CD1c-positive myeloid dendritic cell (primary cell): Measurements from ENCODE around the gene CPS1.

ENCODE experiments used
- DNase-seq: peaks from one replicate; pipeline ENCODE4 v3.0.0-alpha.2; 2016; ENCODE audit errors: extremely low spot score

CPS1 gene

DNA sequence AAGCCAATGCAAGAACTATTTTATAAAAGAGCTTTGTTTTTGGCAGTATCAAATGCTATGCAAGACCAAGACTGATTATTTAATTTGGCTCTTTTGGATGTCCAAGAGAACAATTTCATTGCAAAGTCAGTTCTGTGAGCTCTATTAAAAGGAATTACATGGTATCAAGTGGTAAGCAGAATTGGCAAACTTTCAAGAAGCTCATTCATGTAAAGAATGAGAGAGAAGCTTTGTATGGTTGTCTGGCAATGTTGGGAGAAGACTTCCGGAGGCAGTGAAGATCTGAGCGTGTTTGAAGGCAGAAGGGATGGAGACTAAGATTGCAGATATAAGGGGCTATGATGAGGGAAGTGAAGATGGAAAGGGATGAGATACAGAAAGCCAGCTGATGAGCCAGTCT is 49.6 kb downstream of the CPS1 start:
- no peak for DNase-seq

DNA sequence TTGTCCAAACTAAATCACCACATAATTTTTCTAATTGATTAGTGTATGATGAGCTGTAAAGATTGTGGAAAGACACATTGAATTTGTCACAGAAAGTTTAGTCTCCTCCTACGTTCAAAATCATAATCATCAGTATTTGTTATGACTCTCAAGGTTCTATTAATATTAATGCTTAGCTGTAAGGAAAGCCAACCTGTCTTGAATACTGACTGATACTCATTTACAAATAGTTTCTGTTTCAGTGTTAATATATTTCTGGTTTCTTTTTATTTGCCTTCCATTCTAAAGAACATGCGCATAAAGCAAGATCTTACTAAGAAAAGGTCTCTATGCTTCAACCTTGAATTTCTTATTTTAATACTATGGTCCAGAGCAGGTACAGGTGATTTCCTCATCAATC is 55.1 kb downstream of the CPS1 start:
- no peak for DNase-seq

GRCh38 chr2:210616074-210616473 is 59.7 kb downstream of the CPS1 start:
- no peak for DNase-seq

- no peak for DNase-seq
These were observed 60.9 kb downstream of the CPS1 start for GRCh38 chr2:210617318-210617717.

GRCh38 chr2:210617732-210618330 is 61.4 kb downstream of the CPS1 start:
- no peak for DNase-seq

DNA sequence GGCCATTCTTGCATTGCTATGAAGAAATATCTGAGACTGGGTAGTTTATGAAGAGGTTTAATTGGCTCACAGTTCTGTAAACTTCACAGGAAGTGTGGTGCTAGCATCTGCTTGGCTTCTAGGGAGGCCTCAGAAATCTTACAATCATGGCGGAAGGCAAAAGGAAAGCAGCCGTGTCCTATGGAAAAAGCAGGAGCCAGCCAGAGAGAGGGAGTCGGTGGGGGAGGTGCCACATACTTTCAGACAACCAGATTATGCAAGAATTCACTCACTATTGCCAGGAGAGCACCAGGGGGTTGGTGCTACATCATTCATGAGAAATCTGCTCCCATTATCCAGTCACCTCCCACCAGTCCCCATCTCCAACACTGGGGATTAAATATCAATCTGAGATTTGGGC is 64.1 kb downstream of the CPS1 start:
- no peak for DNase-seq

- DNase-seq, result no peak
These were observed 67.1 kb downstream of the CPS1 start for GRCh38 chr2:210623506-210623905.

- no peak for DNase-seq
These were observed 70.5 kb downstream of the CPS1 start for GRCh38 chr2:210626849-210627248.

GRCh38 chr2:210630873-210631560 is 74.6 kb downstream of the CPS1 start:
- no peak for DNase-seq

GRCh38 chr2:210633699-210634098 is 77.3 kb downstream of the CPS1 start:
- no peak for DNase-seq

DNA sequence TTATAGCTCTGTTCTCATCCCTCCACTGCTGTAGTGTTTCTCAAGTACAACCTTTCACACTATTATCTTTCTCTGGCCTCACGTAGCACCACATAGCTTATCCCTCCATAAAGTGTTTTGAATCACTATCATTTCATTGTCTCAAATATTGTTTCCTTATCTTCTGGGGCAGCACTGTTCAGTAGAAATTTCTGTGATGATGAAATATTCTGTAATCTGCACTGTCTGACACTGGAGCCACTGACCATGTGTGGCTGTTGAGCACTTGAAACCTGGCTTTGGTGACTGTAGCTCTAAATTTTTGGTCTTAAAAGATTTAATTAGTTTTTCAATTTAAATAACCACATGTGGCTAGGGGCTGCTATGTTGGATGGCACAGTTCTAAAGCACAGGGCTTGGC is 78.9 kb downstream of the CPS1 start:
- no peak for DNase-seq

GRCh38 chr2:210642333-210642732 is 85.9 kb downstream of the CPS1 start:
- no peak for DNase-seq

GRCh38 chr2:210647151-210647550 is 90.8 kb downstream of the CPS1 start:
- DNase-seq, result no peak

DNA sequence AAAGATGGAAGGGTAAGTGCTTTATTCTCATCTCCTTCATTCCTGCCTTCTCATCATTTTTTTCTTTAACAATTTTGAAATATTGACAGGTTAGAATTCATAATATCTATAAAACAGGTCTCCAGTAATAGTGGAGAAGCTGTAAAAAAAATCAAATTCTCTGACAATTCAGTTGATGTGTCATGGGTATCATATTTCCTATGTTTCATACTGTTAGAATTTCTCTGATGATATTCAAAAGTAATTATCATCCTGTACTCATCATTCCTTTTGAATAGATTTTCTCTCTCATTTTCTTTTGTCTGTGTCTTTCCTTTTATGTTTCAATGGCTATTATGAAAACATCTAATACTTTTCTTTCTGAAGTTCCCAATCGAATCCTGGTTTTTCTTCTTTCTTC is 97.7 kb downstream of the CPS1 start:
- no peak for DNase-seq

GRCh38 chr2:210655229-210655975 is 99.0 kb downstream of the CPS1 start:
- no peak for DNase-seq

DNA sequence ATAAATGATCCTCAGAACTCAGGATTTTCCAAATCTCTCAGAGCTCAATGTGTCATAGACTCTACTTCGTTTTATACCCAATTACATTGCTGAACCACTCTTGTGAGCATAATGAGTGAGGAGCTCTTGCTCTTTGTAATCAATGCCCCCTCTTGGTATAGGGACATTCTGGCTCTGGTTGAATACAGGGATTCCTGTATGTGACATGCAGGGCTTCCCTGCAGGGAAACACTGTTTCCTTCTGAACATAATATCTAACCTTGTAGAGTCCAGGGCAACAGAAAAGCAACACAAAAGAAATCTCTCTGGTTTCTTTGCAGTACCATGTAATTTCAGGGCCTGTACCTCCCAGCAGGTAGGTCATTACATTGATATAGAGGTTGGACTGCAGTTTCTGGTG is 101.5 kb downstream of the CPS1 start:
- DNase-seq, result no peak

- no peak for DNase-seq
These were observed 104.4 kb downstream of the CPS1 start for GRCh38 chr2:210660751-210661150.

GRCh38 chr2:210662560-210662959 is 106.2 kb downstream of the CPS1 start:
- no peak for DNase-seq

DNA sequence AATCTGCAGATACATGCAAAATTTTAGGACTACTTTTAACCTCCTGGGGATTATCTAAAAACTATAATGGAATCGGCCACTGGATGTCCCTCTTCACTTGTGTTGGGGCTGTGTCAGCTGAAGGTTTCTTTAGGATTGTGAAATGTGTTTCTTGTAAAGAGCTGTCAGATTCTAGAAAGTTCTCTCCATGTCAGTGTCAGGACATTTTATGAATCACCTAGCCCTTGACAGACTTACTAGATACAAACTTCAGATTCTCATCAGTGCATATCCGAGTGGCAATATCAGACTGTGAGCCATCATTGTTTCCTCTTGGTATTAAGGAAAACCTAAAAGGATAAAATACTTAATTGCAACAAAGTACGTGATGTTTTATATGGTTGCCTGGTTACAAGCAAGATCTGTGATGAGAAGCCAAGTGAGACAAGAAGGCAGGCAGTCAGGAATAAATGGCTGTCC is 107.3 kb downstream of the CPS1 start:
- DNase-seq, result no peak

DNA sequence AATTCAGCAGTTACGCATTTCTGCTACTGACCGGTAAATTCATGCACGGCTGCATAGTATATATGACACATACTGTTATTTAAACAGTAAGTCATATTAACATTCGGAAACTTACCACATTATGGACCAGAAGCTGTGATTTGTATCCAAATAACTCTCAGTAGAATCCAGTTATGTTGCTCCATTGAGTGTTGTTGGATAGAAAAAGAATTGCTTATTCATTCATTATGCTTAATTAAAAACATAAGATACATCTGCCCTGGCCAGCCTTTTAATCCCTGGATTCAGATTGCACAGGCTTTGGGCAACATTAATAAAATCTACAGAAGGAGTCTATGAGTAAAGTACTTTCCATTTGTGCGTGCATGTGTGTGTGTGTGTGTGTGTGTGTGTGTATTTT is 111.3 kb downstream of the CPS1 start:
- no peak for DNase-seq

GRCh38 chr2:210671065-210671464 is 114.7 kb downstream of the CPS1 start:
- no peak for DNase-seq

GRCh38 chr2:210673117-210673516 is 116.7 kb downstream of the CPS1 start:
- DNase-seq, result no peak

DNA sequence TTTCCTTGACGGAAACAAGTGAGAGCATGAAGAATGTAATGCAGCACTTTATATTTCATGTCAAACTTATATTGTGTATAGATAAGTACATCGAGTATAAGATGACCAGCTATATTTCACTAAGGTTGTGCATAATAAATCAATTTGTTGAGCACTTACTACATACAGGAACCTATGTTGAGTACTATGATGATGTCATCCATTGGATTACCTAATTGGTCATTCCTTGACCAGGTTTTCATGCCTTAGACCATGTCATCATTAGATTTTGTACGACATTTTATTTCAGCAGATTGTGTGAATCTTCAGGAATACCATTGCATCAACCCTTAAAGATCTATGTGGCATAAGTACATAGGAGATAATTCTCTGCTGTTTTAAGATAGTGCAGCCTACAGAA is 119.7 kb downstream of the CPS1 start:
- DNase-seq, result no peak
